Suprapubic skin (tissue), 3 donors: ENCODE measurements around the gene OR51A7.

ENCODE experiments used
- CTCF ChIP-seq, 2 donors: fragments of 200-600 bp in 1 of 2; fragments of 450-650 bp in 1 of 2; sonication (generic) in 1 of 2; IDR thresholded peaks; one replicate each; pipeline ENCODE4 v1.5.1; 2016 to 2019; ENCODE audit warnings: antibody characterized with exemption in 2 of 2, mild to moderate bottlenecking in 1 of 2, moderate library complexity in 1 of 2
- POLR2AphosphoS5 ChIP-seq, 3 donors: sonication (generic); formaldehyde crosslinking; IDR thresholded peaks; one replicate each; pipeline ENCODE4 v1.6.1; 2017; ENCODE audit warnings: antibody characterized with exemption in 3 of 3

GRCh38 chr11:4922304-4922703, 18.7 kb downstream of the OR51A7 start:
- TF ChIP-seq CTCF (IDR thresholded peaks at IDR 0.05) (no peak), POLR2AphosphoS5 (IDR thresholded peaks at IDR 0.05) (no peak)
